Hematopoietic multipotent progenitor cell (in vitro differentiated cells): Measurements from ENCODE around the gene CISD3. TPM values are rescaled to one million over a fixed set of nuclear protein-coding genes. Genes with fewer than 3 reads are reported as not detected.

Experiments
- DNase-seq, 3 donors: peaks; one replicate each; pipeline ENCODE4 v3.0.0-alpha.2; 2011 to 2015; ENCODE audit warnings: low read depth in 2 of 3, low spot score in 2 of 3
- total RNA-seq: library from RNA; depleted of rRNA; stranded (reverse); fragments of >200 nt; gene quantifications from one replicate; pipeline ENCODE4 v1.2.3, GENCODE V29; 2012

The CISD3 gene
- total RNA-seq, 1 donor = 2.4 TPM

GRCh38 chr17:38707678-38708351 is 22.3 kb upstream of the CISD3 start:
- no peak for DNase-seq

- no peak for DNase-seq
Observed at GRCh38 chr17:38709104-38709820, 20.9 kb upstream of the CISD3 start.

- no peak for DNase-seq
Observed at GRCh38 chr17:38709864-38710603, 20.1 kb upstream of the CISD3 start.

- DNase-seq = no peak
Observed at GRCh38 chr17:38710604-38710962, 19.6 kb upstream of the CISD3 start.

GRCh38 chr17:38710985-38711384 is 19.2 kb upstream of the CISD3 start:
- no peak for DNase-seq

GRCh38 chr17:38711792-38712571 is 18.2 kb upstream of the CISD3 start:
- DNase-seq = peak in 1 of 3 donors; percentile 56

GRCh38 chr17:38712593-38712992 is 17.5 kb upstream of the CISD3 start:
- DNase-seq = no peak

GRCh38 chr17:38713456-38714075 is 16.6 kb upstream of the CISD3 start:
- no peak for DNase-seq

- DNase-seq = no peak
Observed at GRCh38 chr17:38715216-38715943, 14.8 kb upstream of the CISD3 start.

- no peak for DNase-seq
Observed at GRCh38 chr17:38716368-38717005, 13.7 kb upstream of the CISD3 start.

- no peak for DNase-seq
Observed at GRCh38 chr17:38717139-38717745, 12.9 kb upstream of the CISD3 start.

- DNase-seq = no peak
Observed at GRCh38 chr17:38719289-38719942, 10.7 kb upstream of the CISD3 start.

GRCh38 chr17:38719943-38720641 is 10.0 kb upstream of the CISD3 start:
- no peak for DNase-seq

GRCh38 chr17:38720941-38721340 is 9.2 kb upstream of the CISD3 start:
- DNase-seq = no peak

GRCh38 chr17:38721802-38722201 is 8.3 kb upstream of the CISD3 start:
- no peak for DNase-seq

- peak in 1 of 3 donors; percentile 67 for DNase-seq
Observed at GRCh38 chr17:38724337-38724988, 5.7 kb upstream of the CISD3 start.

- no peak for DNase-seq
Observed at GRCh38 chr17:38725066-38725465, 5.1 kb upstream of the CISD3 start.
